LNCaP clone FGC (cell line): ENCODE data around the gene PHC2.

Experiments
- DNase-seq: peaks from one replicate; pipeline ENCODE4 v3.0.0-alpha.2; 2011; ENCODE audit warnings: low read depth
- H3K4me3 ChIP-seq: 2 replicates; pipeline ENCODE4 v1.5.1; 2011; ENCODE audit warnings: mild to moderate bottlenecking, low read depth, low read length, control low read depth
- CTCF ChIP-seq: IDR thresholded peaks from 2 replicates; pipeline ENCODE4 v1.5.1; 2012; ENCODE audit warnings: mild to moderate bottlenecking; ENCODE audit not compliant: control insufficient read depth, insufficient read depth; ENCODE audit errors: extremely low read depth

PHC2 gene

GRCh38 chr1:33397125-33397506 is 33.8 kb downstream of the PHC2 start:
- no peak for TF ChIP-seq CTCF
- H3K4me3 ChIP-seq = no peak overlapping the region
- DNase-seq = no peak

- no peak overlapping the region for H3K4me3 ChIP-seq
- no peak for TF ChIP-seq CTCF
- no peak for DNase-seq
Measured at GRCh38 chr1:33396188-33397124, 34.4 kb downstream of the PHC2 start.

- no peak overlapping the region for H3K4me3 ChIP-seq
- DNase-seq = no peak
- no peak for TF ChIP-seq CTCF
Measured at GRCh38 chr1:33394770-33395169, 36.1 kb downstream of the PHC2 start.

GRCh38 chr1:33393991-33394390 is 36.9 kb downstream of the PHC2 start:
- DNase-seq = no peak
- TF ChIP-seq CTCF = no peak

GRCh38 chr1:33393524-33393923 is 37.4 kb downstream of the PHC2 start:
- TF ChIP-seq CTCF = no peak

More at GRCh38 chr1:33393991-33394390, 36.9 kb downstream of the PHC2 start:
- no peak overlapping the region for H3K4me3 ChIP-seq

GRCh38 chr1:33392639-33393038 is 38.3 kb downstream of the PHC2 start:
- no peak for DNase-seq
- no peak overlapping the region for H3K4me3 ChIP-seq
- TF ChIP-seq CTCF = no peak

More at GRCh38 chr1:33393524-33393923, 37.4 kb downstream of the PHC2 start:
- DNase-seq = no peak
- no peak overlapping the region for H3K4me3 ChIP-seq
